G401 (cell line): Measurements from ENCODE around the gene MAMDC4. TPM values are rescaled to one million over a fixed set of nuclear protein-coding genes. Genes with fewer than 3 reads are reported as not detected.

Experiments used
- DNase-seq: peaks from one replicate; pipeline ENCODE4 v3.0.0-alpha.2; 2015; ENCODE audit warnings: low spot score
- in situ Hi-C: cut with HindIII; loops from 2 replicates; pipeline ENCODE4 v1.10.0; 2016; ENCODE audit warnings: low sequenced_read_pairs, mixed read lengths
- total RNA-seq: library from RNA; depleted of rRNA; stranded (reverse); fragments of >200 nt; shearing (Covaris generic); gene quantifications from 2 replicates; pipeline ENCODE4 v1.2.3, GENCODE V29; 2014

MAMDC4 gene
- total RNA-seq, 1 experiment from 2014 or later, result 1.9 TPM

GRCh38 chr9:136846376-136847087 lies 5.6 kb upstream of the MAMDC4 start:
- in situ Hi-C loops, result no loop called here
- DNase-seq, result no peak

GRCh38 chr9:136847088-136847825 lies 4.9 kb upstream of the MAMDC4 start:
- in situ Hi-C loops, result no loop called here
- DNase-seq, result no peak

GRCh38 chr9:136847826-136848392 lies 4.2 kb upstream of the MAMDC4 start:
- in situ Hi-C loops, result no loop called here
- DNase-seq, result peak; percentile 47

- in situ Hi-C loops, result no loop called here
- DNase-seq, result no peak
Measured at GRCh38 chr9:136848393-136849037, 3.6 kb upstream of the MAMDC4 start.

- peak; percentile 99 for DNase-seq
- in situ Hi-C loops, result no loop called here
Measured at GRCh38 chr9:136849038-136849959, 2.8 kb upstream of the MAMDC4 start, which contains the start of gene PHPT1. PHPT1 (plus strand) TSS chr9:136849409; CDS start chr9:136849431, 22 bp downstream.

GRCh38 chr9:136849960-136850865 lies 1.9 kb upstream of the MAMDC4 start:
- DNase-seq, result no peak

GRCh38 chr9:136850866-136851775 lies 1.0 kb upstream of the MAMDC4 start:
- DNase-seq, result no peak
- in situ Hi-C loops, result no loop called here

More at GRCh38 chr9:136849960-136850865, 1.9 kb upstream of the MAMDC4 start:
- in situ Hi-C loops, result no loop called here

- in situ Hi-C loops, result no loop called here
- no peak for DNase-seq
Measured at GRCh38 chr9:136852664-136853595, 784 bp downstream of the MAMDC4 start.

- DNase-seq, result no peak
- in situ Hi-C loops, result no loop called here
Measured at GRCh38 chr9:136853596-136854112, 1.5 kb downstream of the MAMDC4 start.

- in situ Hi-C loops, result no loop called here
Measured at GRCh38 chr9:136854113-136854841, 2.1 kb downstream of the MAMDC4 start.

GRCh38 chr9:136854842-136855460 lies 2.8 kb downstream of the MAMDC4 start:
- DNase-seq, result no peak
- in situ Hi-C loops, result no loop called here

More at GRCh38 chr9:136854113-136854841, 2.1 kb downstream of the MAMDC4 start:
- no peak for DNase-seq

- DNase-seq, result no peak
Measured at GRCh38 chr9:136855461-136856078, 3.4 kb downstream of the MAMDC4 start.

GRCh38 chr9:136856079-136856476 lies 3.9 kb downstream of the MAMDC4 start:
- in situ Hi-C loops, result no loop called here
- DNase-seq, result no peak

More at GRCh38 chr9:136855461-136856078, 3.4 kb downstream of the MAMDC4 start:
- in situ Hi-C loops, result no loop called here

GRCh38 chr9:136856541-136857141 lies 4.5 kb downstream of the MAMDC4 start:
- no peak for DNase-seq
- in situ Hi-C loops, result no loop called here
